ENCODE results near the gene SCG3.

- TF ChIP-seq CTCF (IDR thresholded peaks at IDR 0.05) (no peak), ETV6 (CRISPR knock-in tag; IDR thresholded peaks at IDR 0.05) (no peak), ZNF263 (CRISPR knock-in tag; IDR thresholded peaks at IDR 0.05; ENCODE audit: low read depth) (no peak), HMGXB4 (CRISPR knock-in tag; IDR thresholded peaks at IDR 0.05) (no peak)
Measured at GRCh38 chr15:51766341-51766740, 85.0 kb downstream of the SCG3 start.

Data from WTC11 (cell line).